Measurements from ENCODE around the gene GCNT3.

The GCNT3 gene

DNA sequence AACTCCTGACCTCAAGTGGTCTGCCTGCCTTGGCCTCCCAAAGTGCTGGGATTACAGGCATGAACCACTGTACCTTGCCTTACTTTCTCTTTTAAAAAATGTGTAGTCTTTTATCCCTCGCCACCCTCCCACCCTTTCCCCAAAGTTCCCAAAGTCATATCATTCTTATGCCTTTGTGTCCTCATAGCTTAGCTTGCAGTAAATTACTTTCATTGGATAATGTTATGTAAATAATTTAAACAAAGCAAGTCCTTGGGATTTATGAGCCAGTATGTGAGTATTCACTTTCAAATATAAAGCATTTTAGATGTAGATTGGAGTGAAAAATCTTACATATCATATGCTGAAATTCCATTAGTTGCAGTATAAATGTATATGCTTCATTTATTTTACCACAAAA, 34.7 kb downstream of the GCNT3 start:
- Histone ChIP-seq H3K9me2 (replicated peaks; ENCODE audit: control insufficient read depth, low read length) (no peaks in the 10 kb centered on the region), H3F3A (ENCODE audit: control insufficient read depth, insufficient read depth) (peaks cover 15% of the 10 kb centered on the region), H3K27ac (ENCODE audit: low read depth, low read length) (no peak overlapping the region), H3K36me3 (ENCODE audit: control insufficient read depth, low read length) (peaks cover 65% of the 10 kb centered on the region), H3K27me3 (ENCODE audit: control insufficient read depth, low read length) (no peaks in the 10 kb centered on the region), H3K4me3 (ENCODE audit: low read length) (no peak overlapping the region), H4K20me1 (ENCODE audit: control insufficient read depth, insufficient read depth, low read depth, low read length) (no peaks in the 10 kb centered on the region; the same call in 1 of the 2 replicates), H3K9me3 (ENCODE audit: control insufficient read depth, insufficient read depth, low read length) (no peaks in the 10 kb centered on the region), H3K79me2 (ENCODE audit: control insufficient read depth, low read length) (0 out of 2 replicates have a peak, but pooled peaks cover 3% of the 10 kb centered on the region), H3K4me1 (ENCODE audit: control insufficient read depth, low read length) (no peaks in the 10 kb centered on the region), H3K4me2 (ENCODE audit: low read length) (no peak overlapping the region)
- TF ChIP-seq, protein P1, sequence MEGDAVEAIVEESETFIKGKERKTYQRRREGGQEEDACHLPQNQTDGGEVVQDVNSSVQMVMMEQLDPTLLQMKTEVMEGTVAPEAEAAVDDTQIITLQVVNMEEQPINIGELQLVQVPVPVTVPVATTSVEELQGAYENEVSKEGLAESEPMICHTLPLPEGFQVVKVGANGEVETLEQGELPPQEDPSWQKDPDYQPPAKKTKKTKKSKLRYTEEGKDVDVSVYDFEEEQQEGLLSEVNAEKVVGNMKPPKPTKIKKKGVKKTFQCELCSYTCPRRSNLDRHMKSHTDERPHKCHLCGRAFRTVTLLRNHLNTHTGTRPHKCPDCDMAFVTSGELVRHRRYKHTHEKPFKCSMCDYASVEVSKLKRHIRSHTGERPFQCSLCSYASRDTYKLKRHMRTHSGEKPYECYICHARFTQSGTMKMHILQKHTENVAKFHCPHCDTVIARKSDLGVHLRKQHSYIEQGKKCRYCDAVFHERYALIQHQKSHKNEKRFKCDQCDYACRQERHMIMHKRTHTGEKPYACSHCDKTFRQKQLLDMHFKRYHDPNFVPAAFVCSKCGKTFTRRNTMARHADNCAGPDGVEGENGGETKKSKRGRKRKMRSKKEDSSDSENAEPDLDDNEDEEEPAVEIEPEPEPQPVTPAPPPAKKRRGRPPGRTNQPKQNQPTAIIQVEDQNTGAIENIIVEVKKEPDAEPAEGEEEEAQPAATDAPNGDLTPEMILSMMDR (IDR thresholded peaks at IDR 0.05; ENCODE audit: low read depth, low read length, poor library complexity, severe bottlenecking) = no peak
- TF ChIP-seq EZH2phosphoT487 (IDR thresholded peaks at IDR 0.05; ENCODE audit: borderline replicate concordance, low read length) = no peak

DNA sequence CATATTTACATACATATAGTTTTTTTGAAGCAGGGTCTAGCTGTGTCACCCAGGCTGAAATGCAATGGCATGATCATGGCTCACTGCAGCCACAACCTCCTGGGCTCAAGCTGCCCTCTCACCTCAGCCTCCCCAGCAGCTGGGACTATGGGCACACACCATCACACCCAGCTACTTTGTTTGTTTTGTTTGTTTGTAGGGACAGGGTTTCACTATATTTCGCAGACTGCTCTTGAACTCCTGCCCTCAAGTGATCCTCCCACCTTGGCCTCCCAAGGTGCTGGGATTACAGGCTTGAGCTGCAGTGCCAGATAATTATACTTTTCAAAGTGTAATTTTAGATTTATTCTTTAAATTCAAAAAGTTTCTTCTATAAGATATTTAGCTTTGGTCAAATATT, 35.5 kb downstream of the GCNT3 start:
- TF ChIP-seq, protein P1 (IDR thresholded peaks at IDR 0.05; ENCODE audit: low read depth, low read length, poor library complexity, severe bottlenecking) = no peak
- no peak for TF ChIP-seq EZH2phosphoT487 (IDR thresholded peaks at IDR 0.05; ENCODE audit: borderline replicate concordance, low read length)
- H3F3A ChIP-seq (ENCODE audit: control insufficient read depth, insufficient read depth) = peaks cover 11% of the 10 kb centered on the region
- peaks cover 9% of the 10 kb centered on the region for H3K79me2 ChIP-seq (ENCODE audit: control insufficient read depth, low read length)
- H3K4me1 ChIP-seq (ENCODE audit: control insufficient read depth, low read length) = no peaks in the 10 kb centered on the region
- H3K4me3 ChIP-seq (ENCODE audit: low read length) = no peak overlapping the region
- H4K20me1 ChIP-seq (ENCODE audit: control insufficient read depth, insufficient read depth, low read depth, low read length) = no peaks in the 10 kb centered on the region; the same call in 1 of the 2 replicates
- H3K9me2 ChIP-seq (replicated peaks; ENCODE audit: control insufficient read depth, low read length) = no peaks in the 10 kb centered on the region
- H3K4me2 ChIP-seq (ENCODE audit: low read length) = no peak overlapping the region
- H3K36me3 ChIP-seq (ENCODE audit: control insufficient read depth, low read length) = peaks cover 64% of the 10 kb centered on the region
- no peaks in the 10 kb centered on the region for H3K9me3 ChIP-seq (ENCODE audit: control insufficient read depth, insufficient read depth, low read length)
- H3K27me3 ChIP-seq (ENCODE audit: control insufficient read depth, low read length) = no peaks in the 10 kb centered on the region
- no peak overlapping the region for H3K27ac ChIP-seq (ENCODE audit: low read depth, low read length)

DNA sequence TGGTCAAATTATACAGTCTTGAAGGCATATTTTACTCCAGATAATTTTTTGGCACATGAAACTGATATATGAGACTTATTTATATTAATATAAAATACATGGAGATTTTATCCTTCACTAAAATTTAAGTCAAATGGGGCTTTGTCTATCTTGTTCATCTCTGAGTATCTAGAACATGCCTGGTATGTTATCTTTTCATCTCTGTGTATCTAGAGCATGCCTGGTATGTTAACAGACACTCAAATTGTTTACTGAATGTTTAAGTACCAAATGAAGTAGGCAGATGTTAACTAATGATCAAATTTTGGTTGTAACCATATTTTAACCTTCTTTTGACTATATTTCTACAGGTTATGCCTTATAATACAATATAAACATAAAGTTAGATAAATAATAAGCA, 38.0 kb downstream of the GCNT3 start:
- peaks cover 32% of the 10 kb centered on the region for H3K79me2 ChIP-seq (ENCODE audit: control insufficient read depth, low read length)
- H3K9me2 ChIP-seq (replicated peaks; ENCODE audit: control insufficient read depth, low read length) = no peaks in the 10 kb centered on the region
- no peaks in the 10 kb centered on the region for H3K9me3 ChIP-seq (ENCODE audit: control insufficient read depth, insufficient read depth, low read length)
- peaks cover 76% of the 10 kb centered on the region for H3K36me3 ChIP-seq (ENCODE audit: control insufficient read depth, low read length)
- H3K4me3 ChIP-seq (ENCODE audit: low read length) = no peak overlapping the region
- H4K20me1 ChIP-seq (ENCODE audit: control insufficient read depth, insufficient read depth, low read depth, low read length) = no peaks in the 10 kb centered on the region
- TF ChIP-seq, protein P1 (IDR thresholded peaks at IDR 0.05; ENCODE audit: low read depth, low read length, poor library complexity, severe bottlenecking) = no peak
- no peak for TF ChIP-seq EZH2phosphoT487 (IDR thresholded peaks at IDR 0.05; ENCODE audit: borderline replicate concordance, low read length)
- H3K27ac ChIP-seq (ENCODE audit: low read depth, low read length) = no peak overlapping the region
- no peaks in the 10 kb centered on the region for H3K27me3 ChIP-seq (ENCODE audit: control insufficient read depth, low read length)
- H3K4me2 ChIP-seq (ENCODE audit: low read length) = no peak overlapping the region
- peaks cover 9% of the 10 kb centered on the region; the same call in 1 of the 2 replicates for H3F3A ChIP-seq (ENCODE audit: control insufficient read depth, insufficient read depth)
- H3K4me1 ChIP-seq (ENCODE audit: control insufficient read depth, low read length) = no peaks in the 10 kb centered on the region
